Gastroesophageal sphincter (tissue), 4 donors: Measurements from ENCODE around the gene STH. TPM values are rescaled to one million over a fixed set of nuclear protein-coding genes. Genes with fewer than 3 reads are reported as not detected.

ENCODE experiments used
- ATAC-seq: fragments of 150-250 bp; one replicate; pipeline ENCODE4 v1.9.1; 2016; ENCODE audit warnings: mild to moderate bottlenecking, moderate library complexity
- H3K27ac ChIP-seq, 4 donors: fragments of 200-600 bp; sonication (generic) in 3 of 4; 1 replicate in 3 of 4; 2 replicates in 1 of 4; pipeline ENCODE4 v1.5.1; 2016 to 2019
- H3K27me3 ChIP-seq: fragments of 200-600 bp; sonication (generic); one replicate; pipeline ENCODE4 v1.5.1; 2019
- H3K36me3 ChIP-seq, 2 donors: fragments of 200-600 bp; sonication (generic); one replicate each; pipeline ENCODE4 v1.5.1; 2019; ENCODE audit warnings: control low read depth in 1 of 2
- H3K4me1 ChIP-seq, 3 donors: fragments of 200-600 bp; sonication (generic); 1 replicate in 2 of 3; 2 replicates in 1 of 3; pipeline ENCODE4 v1.5.1; 2016 to 2019; ENCODE audit warnings: control low read depth in 2 of 3
- H3K4me3 ChIP-seq, 2 donors: fragments of 200-600 bp; sonication (generic); one replicate each; pipeline ENCODE4 v1.5.1; 2019; ENCODE audit warnings: mild to moderate bottlenecking in 1 of 2, moderate library complexity in 1 of 2
- H3K9me3 ChIP-seq, 3 donors: fragments of 200-600 bp; sonication (generic); one replicate each; pipeline ENCODE4 v1.5.1; 2017 to 2019; ENCODE audit warnings: control low read depth in 2 of 3
- CTCF ChIP-seq, 4 experiments: fragments of 200-600 bp in 2 of 4; fragments of 450-650 bp in 2 of 4; sonication (generic) in 1 of 4; IDR thresholded peaks; one replicate each; pipeline ENCODE4 v1.5.1; 2017 to 2019; ENCODE audit warnings: antibody characterized with exemption in 4 of 4, mild to moderate bottlenecking in 2 of 4, moderate library complexity in 2 of 4
- EP300 ChIP-seq: sonication (generic); formaldehyde crosslinking; IDR thresholded peaks from one replicate; pipeline ENCODE4 v1.6.1; 2017; ENCODE audit warnings: antibody characterized with exemption, mild to moderate bottlenecking
- POLR2A ChIP-seq, 2 donors: fragments of 450-650 bp; IDR thresholded peaks; one replicate each; pipeline ENCODE4 v1.6.1; 2017; ENCODE audit warnings: antibody characterized with exemption in 2 of 2, mild to moderate bottlenecking in 2 of 2, moderate library complexity in 1 of 2
- POLR2AphosphoS5 ChIP-seq: sonication (generic); formaldehyde crosslinking; IDR thresholded peaks from one replicate; pipeline ENCODE4 v1.6.1; 2017; ENCODE audit warnings: antibody characterized with exemption
- WGBS, 2 donors: methylation state at CpG; one replicate each; pipeline ENCODE4 v1.1.5; 2018; ENCODE audit warnings: low coverage in 1 of 2; 5-methylcytosine and 5-hydroxymethylcytosine counted together
- total RNA-seq, 4 donors: library from RNA; depleted of rRNA; stranded (reverse); fragments of >200 nt; gene quantifications; one replicate each; pipeline ENCODE4 v1.1.0, GENCODE V29; 2016

STH gene
- total RNA-seq, 4 donors from 2014 or later: not detected

DNA sequence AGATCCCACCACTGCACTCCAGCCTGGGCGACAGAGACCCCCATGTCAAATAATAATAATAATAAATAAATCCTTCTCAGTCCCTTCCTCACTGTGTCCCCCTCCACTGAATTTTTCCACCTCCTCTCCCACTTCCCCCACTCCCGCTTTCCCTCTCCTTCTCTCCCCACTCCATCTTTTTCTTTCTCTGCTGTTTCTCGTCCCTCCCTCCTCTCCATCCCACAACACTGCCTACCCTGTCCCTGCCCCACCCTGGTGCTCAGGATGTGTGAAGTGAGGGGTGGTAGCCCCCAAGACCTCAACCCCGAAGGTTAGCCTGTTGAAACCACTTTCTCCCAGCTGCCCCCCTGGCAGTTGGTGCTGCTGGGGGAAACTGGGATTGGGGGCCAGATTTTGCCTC is 34.4 kb upstream of the STH start:
- Histone ChIP-seq H3K27ac (no peak overlapping the region), H3K4me3 (no peak overlapping the region), H3K27me3 (no peaks in the 10 kb centered on the region), H3K9me3 (no peaks in the 10 kb centered on the region), H3K36me3 (no peaks in the 10 kb centered on the region), H3K4me1 (peaks cover 0 to 8% (median 0%) of the 10 kb centered on the region in 3 donors)
- no peak for TF ChIP-seq CTCF (IDR thresholded peaks at IDR 0.05)
- TF ChIP-seq EP300: no peak
- TF ChIP-seq POLR2A (IDR thresholded peaks at IDR 0.05): no peak
- TF ChIP-seq POLR2AphosphoS5: no peak
- WGBS, 2 donors: 75 to 94% methylated on average over 1 to 3 of the region's 4 CpGs
- no peak for ATAC-seq

- no peaks in the 10 kb centered on the region for H3K9me3 ChIP-seq
- H3K36me3 ChIP-seq: no peaks in the 10 kb centered on the region
- peaks cover 0 to 8% (median 0%) of the 10 kb centered on the region in 3 donors for H3K4me1 ChIP-seq
- no peak for ATAC-seq
- no peaks in the 10 kb centered on the region for H3K27me3 ChIP-seq
- WGBS, 2 donors: 17 to 40% methylated on average over 1 to 4 of the region's 4 CpGs
- no peak overlapping the region for H3K4me3 ChIP-seq
- no peak overlapping the region for H3K27ac ChIP-seq
- TF ChIP-seq EP300 (no peak), POLR2AphosphoS5 (no peak), POLR2A (IDR thresholded peaks at IDR 0.05) (no peak), CTCF (IDR thresholded peaks at IDR 0.05) (no peak)
Measured at GRCh38 chr17:45965812-45966211, 33.2 kb upstream of the STH start.

DNA sequence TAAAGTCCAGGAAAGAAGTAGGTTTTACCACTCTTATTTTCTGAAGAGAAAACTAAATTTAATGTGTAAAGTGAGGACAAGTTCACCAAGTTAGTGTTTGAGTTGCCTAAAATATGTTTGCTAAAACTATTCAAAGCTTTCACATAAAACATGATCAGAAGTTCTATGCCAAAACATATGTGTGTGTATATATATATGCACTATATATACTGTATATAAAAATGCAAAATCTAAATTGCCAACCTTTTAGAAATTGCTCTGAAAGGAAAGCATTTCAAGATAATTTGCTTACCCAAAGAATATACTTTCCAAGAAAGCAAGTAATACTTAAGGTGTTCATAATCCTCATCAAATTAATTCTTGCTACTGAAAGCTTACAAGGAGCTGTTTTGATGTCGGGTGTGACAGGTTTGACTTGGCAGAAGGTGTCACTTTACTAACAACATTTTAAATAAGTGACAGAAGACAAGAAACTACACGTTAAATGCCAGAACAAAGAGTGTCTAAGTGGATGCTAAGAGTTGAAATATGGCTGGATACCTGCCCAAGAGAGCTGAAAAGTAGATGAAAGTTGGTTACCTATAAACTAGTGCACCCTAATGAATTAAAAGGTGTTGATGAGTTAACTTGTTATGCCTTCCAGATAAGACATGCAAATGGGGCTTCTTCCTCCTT is 32.3 kb upstream of the STH start:
- TF ChIP-seq EP300 (no peak), CTCF (IDR thresholded peaks at IDR 0.05) (no peak), POLR2A (IDR thresholded peaks at IDR 0.05) (no peak), POLR2AphosphoS5 (no peak)
- Histone ChIP-seq H3K4me3 (no peak overlapping the region), H3K9me3 (no peaks in the 10 kb centered on the region), H3K27me3 (no peaks in the 10 kb centered on the region), H3K36me3 (no peaks in the 10 kb centered on the region), H3K4me1 (peaks cover 0 to 8% (median 0%) of the 10 kb centered on the region in 3 donors), H3K27ac (no peak overlapping the region)
- ATAC-seq: no peak
- WGBS, 2 donors: 17 to 46% methylated on average over 2 of the region's 2 CpGs

DNA sequence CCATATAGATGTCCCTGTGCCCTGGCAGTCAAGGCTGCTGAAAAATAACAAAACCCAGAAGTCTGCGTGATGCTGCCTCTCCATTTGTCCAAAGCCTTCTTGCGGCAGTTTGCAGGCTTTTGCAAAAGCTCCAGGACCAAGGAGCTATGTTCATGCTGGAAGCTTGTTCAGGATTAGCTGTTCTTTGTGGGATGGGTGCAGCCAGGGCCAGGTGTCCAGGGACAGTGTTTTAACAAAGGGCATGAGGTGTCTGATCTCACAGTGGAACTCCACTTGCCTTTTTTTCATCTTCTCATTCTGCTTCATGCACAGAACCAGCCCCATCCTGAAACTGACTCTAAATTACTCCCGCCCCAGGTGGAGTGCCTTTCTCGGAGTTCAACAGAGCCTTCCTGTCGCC is 31.7 kb upstream of the STH start:
- Histone ChIP-seq H3K27ac (no peak overlapping the region), H3K9me3 (no peaks in the 10 kb centered on the region), H3K4me3 (no peak overlapping the region), H3K27me3 (no peaks in the 10 kb centered on the region), H3K4me1 (peaks cover 0 to 8% (median 0%) of the 10 kb centered on the region in 3 donors), H3K36me3 (no peaks in the 10 kb centered on the region)
- 88 to 90% methylated on average over 3 to 5 of the region's 5 CpGs for WGBS, 2 donors
- no peak for TF ChIP-seq CTCF (IDR thresholded peaks at IDR 0.05)
- no peak for TF ChIP-seq POLR2A (IDR thresholded peaks at IDR 0.05)
- TF ChIP-seq POLR2AphosphoS5: no peak
- no peak for TF ChIP-seq EP300
- ATAC-seq: no peak

GRCh38 chr17:45968732-45969131 is 30.3 kb upstream of the STH start:
- no peak for TF ChIP-seq POLR2AphosphoS5
- no peak for TF ChIP-seq EP300
- no peak for TF ChIP-seq CTCF (IDR thresholded peaks at IDR 0.05)
- TF ChIP-seq POLR2A (IDR thresholded peaks at IDR 0.05): no peak
- no peaks in the 10 kb centered on the region for H3K27me3 ChIP-seq
- no peaks in the 10 kb centered on the region for H3K36me3 ChIP-seq
- no peak overlapping the region for H3K4me3 ChIP-seq
- H3K9me3 ChIP-seq: no peaks in the 10 kb centered on the region
- 82% methylated on average over 2 of the region's 2 CpGs; no CpG with 5 or more reads in 1 of the 2 donors for WGBS, 2 donors
- no peak for ATAC-seq
- H3K27ac ChIP-seq: no peak overlapping the region
- H3K4me1 ChIP-seq: peaks cover 0 to 8% (median 0%) of the 10 kb centered on the region in 3 donors
